GM23248 (cell line): ENCODE data around the gene CNN2. TPM values are rescaled to one million over a fixed set of nuclear protein-coding genes. Genes with fewer than 3 reads are reported as not detected.

Experiments used
- DNase-seq: peaks from one replicate; pipeline ENCODE4 v3.0.0-alpha.2; 2015
- H2AFZ ChIP-seq: fragments of 200-600 bp; sonication (generic); 2 replicates; pipeline ENCODE4 v1.6.1; 2016; ENCODE audit warnings: antibody characterized with exemption
- H3F3A ChIP-seq: fragments of 200-600 bp; sonication (generic); 2 replicates; pipeline ENCODE4 v1.6.1; 2016; ENCODE audit warnings: mild to moderate bottlenecking, antibody characterized with exemption, mixed run types; ENCODE audit not compliant: insufficient read depth
- H3K27ac ChIP-seq: fragments of 200-600 bp; sonication (generic); 2 replicates; pipeline ENCODE4 v1.5.1; 2016; ENCODE audit warnings: mild to moderate bottlenecking
- H3K27me3 ChIP-seq: fragments of 200-600 bp; sonication (generic); replicated peaks from 2 replicates; pipeline ENCODE4 v1.6.1; 2016; ENCODE audit warnings: mild to moderate bottlenecking; ENCODE audit not compliant: insufficient read depth
- H3K36me3 ChIP-seq: fragments of 200-600 bp; sonication (generic); 2 replicates; pipeline ENCODE4 v1.6.1; 2016; ENCODE audit warnings: low read depth, mild to moderate bottlenecking
- H3K4me1 ChIP-seq: fragments of 200-600 bp; sonication (generic); 2 replicates; pipeline ENCODE4 v1.6.1; 2016; ENCODE audit warnings: mild to moderate bottlenecking; ENCODE audit not compliant: insufficient read depth
- H3K4me2 ChIP-seq: fragments of 200-600 bp; sonication (generic); one replicate; pipeline ENCODE4 v1.6.1; 2016; ENCODE audit warnings: mild to moderate bottlenecking; ENCODE audit not compliant: unreplicated experiment
- H3K4me3 ChIP-seq: fragments of 200-600 bp; sonication (generic); 2 replicates; pipeline ENCODE4 v1.5.1; 2016; ENCODE audit warnings: mild to moderate bottlenecking
- H3K79me2 ChIP-seq: fragments of 200-600 bp; sonication (generic); 2 replicates; pipeline ENCODE4 v1.6.1; 2016; ENCODE audit warnings: mild to moderate bottlenecking; ENCODE audit not compliant: insufficient read depth
- H3K9ac ChIP-seq: fragments of 200-600 bp; sonication (generic); 2 replicates; pipeline ENCODE4 v1.6.1; 2016; ENCODE audit warnings: mild to moderate bottlenecking
- H3K9me2 ChIP-seq: fragments of 200-600 bp; sonication (generic); 2 replicates; pipeline ENCODE4 v1.6.1; 2016; ENCODE audit warnings: mixed run types, mild to moderate bottlenecking, moderate library complexity; ENCODE audit not compliant: insufficient read depth
- H3K9me3 ChIP-seq: fragments of 200-600 bp; sonication (generic); one replicate; pipeline ENCODE4 v1.6.1; 2017; ENCODE audit warnings: low read depth
- H4K20me1 ChIP-seq: fragments of 200-600 bp; sonication (generic); 2 replicates; pipeline ENCODE4 v1.6.0; 2016; ENCODE audit not compliant: insufficient read depth
- EZH2 ChIP-seq: fragments of 200-600 bp; sonication (generic); IDR thresholded peaks from 2 replicates; pipeline ENCODE4 v1.6.1; 2018; ENCODE audit warnings: antibody characterized with exemption, mild to moderate bottlenecking; ENCODE audit not compliant: insufficient read depth, poor library complexity, severe bottlenecking
- EZH2phosphoT487 ChIP-seq: fragments of 200-600 bp; sonication (generic); IDR thresholded peaks from 2 replicates; pipeline ENCODE4 v1.6.1; 2018; ENCODE audit warnings: antibody characterized with exemption, moderate library complexity, mild to moderate bottlenecking, low read depth; ENCODE audit not compliant: insufficient read depth
- WGBS, 2 experiments: methylation state at CpG; one replicate each; pipeline ENCODE4 v1.1.6; 2015 to 2017; ENCODE audit warnings: low lambda C conversion rate in 2 of 2, low coverage in 1 of 2; ENCODE audit errors: missing lambda C conversion rate in 2 of 2; 5-methylcytosine and 5-hydroxymethylcytosine counted together
- in situ Hi-C: fragments of 300-500 bp; cut with MboI; formaldehyde crosslinking; loops from 2 replicates; pipeline ENCODE4 v1.15.0; 2020
- polyA plus RNA-seq: library from polyadenylated mRNA; unstranded; fragments of >200 nt; fragmentation: Nextera tagmentation; extraction: Ambion mirVana; gene quantifications from 2 replicates; pipeline ENCODE4 v1.2.1, GENCODE V29; 2016
- total RNA-seq: library from RNA; depleted of rRNA; stranded (reverse); fragments of >200 nt; shearing (Covaris generic); gene quantifications from 2 replicates; pipeline ENCODE4 v1.2.3, GENCODE V29; 2014

CNN2 gene
- total and polyA plus RNA-seq, 2 experiments from 2014 or later = 244 to 400 TPM

DNA sequence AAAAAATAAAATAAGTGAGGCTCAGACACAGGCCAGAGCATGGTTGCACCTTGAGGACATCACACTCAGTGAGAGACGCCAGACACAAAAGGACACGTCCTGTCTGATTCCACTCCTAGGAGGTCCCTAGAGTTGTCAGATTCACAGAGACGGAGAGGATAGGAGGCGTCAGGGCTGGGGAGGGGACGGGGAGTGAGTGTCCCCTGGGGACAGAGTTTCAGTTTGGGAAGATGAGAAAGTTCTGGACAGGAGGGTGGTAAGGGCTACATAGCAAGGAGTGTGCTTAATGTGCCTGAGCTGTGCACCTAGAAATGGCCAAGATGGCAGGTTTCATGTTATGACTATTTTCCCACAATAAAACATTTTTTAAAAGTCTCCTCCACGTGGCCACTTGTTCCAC is 28.3 kb upstream of the CNN2 start:
- Histone ChIP-seq H3K79me2 (no peaks in the 10 kb centered on the region), H3F3A (no peaks in the 10 kb centered on the region), H3K4me1 (no peaks in the 10 kb centered on the region), H3K9ac (no peak overlapping the region), H3K27me3 (peaks cover 27% of the 10 kb centered on the region), H3K4me3 (no peak overlapping the region), H2AFZ (no peak overlapping the region), H4K20me1 (no peaks in the 10 kb centered on the region), H3K27ac (no peak overlapping the region), H3K4me2 (no peak overlapping the region), H3K36me3 (no peaks in the 10 kb centered on the region), H3K9me2 (no peaks in the 10 kb centered on the region), H3K9me3 (no peaks in the 10 kb centered on the region)
- TF ChIP-seq EZH2phosphoT487 = no peak
- TF ChIP-seq EZH2 = no peak
- WGBS, 2 experiments = 2 to 7% methylated on average over 6 of the region's 6 CpGs
- in situ Hi-C loops = no loop called here
- no peak for DNase-seq

DNA sequence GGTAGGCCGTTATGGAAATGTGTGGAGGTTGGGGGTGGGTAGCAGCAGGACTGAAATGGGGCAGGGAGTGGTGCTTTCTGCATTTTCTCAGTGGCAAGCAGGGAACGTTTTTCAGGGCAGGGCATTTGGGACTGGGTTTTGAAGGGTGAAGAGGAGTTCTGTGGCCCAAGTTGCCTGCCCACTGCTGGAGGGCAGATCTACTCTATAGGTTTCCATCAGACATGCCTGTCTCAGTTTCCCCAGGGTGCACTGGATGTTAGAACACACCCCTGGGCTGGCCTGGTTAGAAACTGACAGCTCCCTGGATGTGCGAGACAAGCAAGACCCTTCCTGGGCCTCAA is 27.1 kb upstream of the CNN2 start:
- Histone ChIP-seq H4K20me1 (no peaks in the 10 kb centered on the region), H2AFZ (no peak overlapping the region), H3K4me2 (no peak overlapping the region), H3K27me3 (peaks cover 27% of the 10 kb centered on the region), H3K9ac (no peak overlapping the region), H3F3A (no peaks in the 10 kb centered on the region), H3K27ac (no peak overlapping the region), H3K9me3 (no peaks in the 10 kb centered on the region), H3K4me1 (no peaks in the 10 kb centered on the region), H3K36me3 (no peaks in the 10 kb centered on the region), H3K4me3 (no peak overlapping the region), H3K79me2 (no peaks in the 10 kb centered on the region), H3K9me2 (no peaks in the 10 kb centered on the region)
- in situ Hi-C loops = no loop called here
- WGBS, 2 experiments = 30 to 36% methylated on average over 3 of the region's 3 CpGs
- DNase-seq = no peak
- no peak for TF ChIP-seq EZH2
- no peak for TF ChIP-seq EZH2phosphoT487

DNA sequence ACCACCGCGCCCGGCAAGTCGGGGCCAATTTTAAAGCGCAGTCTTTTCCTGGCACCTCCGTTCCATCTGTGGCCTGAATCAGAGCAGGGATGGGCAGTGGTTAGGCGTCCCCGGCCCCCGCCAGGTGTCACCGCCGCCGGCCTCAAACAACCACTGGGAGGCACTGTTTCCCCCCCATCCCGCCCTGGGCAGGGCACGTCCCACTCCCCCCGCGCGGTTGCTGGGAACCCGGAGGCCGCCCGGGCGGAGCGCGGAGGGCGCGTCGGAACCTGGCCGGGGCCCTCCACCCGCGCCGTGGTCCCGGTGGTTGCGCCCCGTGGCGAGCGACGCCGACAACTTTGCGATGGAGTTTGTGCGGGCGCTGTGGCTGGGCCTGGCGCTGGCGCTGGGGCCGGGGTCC is 26.3 kb upstream of the CNN2 start, which contains the start of gene GRIN3B:
Gene GRIN3B (plus strand): TSS at position 325 of the 400 bp plus-strand sequence. CDS start 19 bp downstream, at position 344.
- TF ChIP-seq EZH2 = no peak
- 0 out of 2 replicates have a peak, but pooled peaks have one; percentile 36 for TF ChIP-seq EZH2phosphoT487
- Histone ChIP-seq H3K4me1 (no peaks in the 10 kb centered on the region), H3K4me2 (peak within 1 kb of the TSS; percentile 28), H3K27ac (no peak within 1 kb of the TSS), H3K9ac (no peak within 1 kb of the TSS), H3K27me3 (peaks cover 27% of the 10 kb centered on the region), H3K9me2 (no peaks in the 10 kb centered on the region), H3F3A (no peaks in the 10 kb centered on the region), H3K79me2 (no peaks in the 10 kb centered on the region), H3K9me3 (no peaks in the 10 kb centered on the region), H3K36me3 (no peaks in the 10 kb centered on the region), H4K20me1 (no peaks in the 10 kb centered on the region), H3K4me3 (peak within 1 kb of the TSS; percentile 49), H2AFZ (no peak within 1 kb of the TSS)
- in situ Hi-C loops = no loop called here
- DNase-seq = peak; percentile 77
- WGBS, 2 experiments = 1 to 5% methylated on average over 26 to 36 of the region's 43 CpGs

DNA sequence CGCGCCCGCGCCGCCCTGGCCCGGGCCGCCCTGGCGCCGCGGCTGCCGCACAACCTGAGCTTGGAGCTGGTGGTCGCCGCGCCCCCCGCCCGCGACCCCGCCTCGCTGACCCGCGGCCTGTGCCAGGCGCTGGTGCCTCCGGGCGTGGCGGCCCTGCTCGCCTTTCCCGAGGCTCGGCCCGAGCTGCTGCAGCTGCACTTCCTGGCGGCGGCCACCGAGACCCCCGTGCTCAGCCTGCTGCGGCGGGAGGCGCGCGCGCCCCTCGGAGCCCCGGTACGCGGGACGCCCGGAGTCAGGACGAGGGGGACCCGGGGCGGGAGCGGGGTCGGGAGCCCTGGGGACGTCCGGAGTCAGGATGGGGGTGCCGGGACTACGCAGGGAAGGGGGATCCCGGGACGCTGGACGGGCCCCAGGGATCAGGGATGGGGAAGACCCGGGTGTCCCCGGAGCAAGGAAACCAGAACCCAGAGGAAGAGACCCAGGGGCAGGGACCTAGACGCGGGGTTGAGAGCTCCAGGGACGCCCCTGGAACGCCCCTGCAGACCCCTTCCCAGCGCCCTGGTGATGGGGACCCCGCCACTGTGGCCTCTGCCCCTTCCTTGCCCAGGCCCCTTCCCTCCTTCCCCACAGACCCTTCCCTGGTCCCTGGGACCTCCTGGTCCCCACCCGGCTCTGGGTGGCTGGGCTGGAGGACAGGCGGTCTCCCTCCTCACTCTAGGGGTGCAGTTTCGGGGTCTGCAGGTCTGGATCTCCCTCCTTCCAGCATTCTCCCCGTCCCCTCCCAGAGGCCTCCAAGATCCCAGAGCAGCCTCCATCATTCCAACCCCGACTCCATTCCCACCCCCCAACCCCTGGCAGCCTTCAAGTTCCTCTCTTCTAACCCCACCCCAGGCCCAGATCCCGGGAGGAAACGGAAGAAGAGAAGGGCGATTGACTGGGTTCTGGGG is 25.5 kb upstream of the CNN2 start:
- Histone ChIP-seq H3K27me3 (peaks cover 24% of the 10 kb centered on the region), H3K4me2 (no peak overlapping the region), H4K20me1 (no peaks in the 10 kb centered on the region), H3K9ac (no peak overlapping the region), H3K27ac (no peak overlapping the region), H3F3A (no peaks in the 10 kb centered on the region), H3K9me2 (no peaks in the 10 kb centered on the region), H3K4me3 (no peak overlapping the region), H3K79me2 (no peaks in the 10 kb centered on the region), H3K9me3 (no peaks in the 10 kb centered on the region), H2AFZ (no peak overlapping the region), H3K4me1 (no peaks in the 10 kb centered on the region), H3K36me3 (no peaks in the 10 kb centered on the region)
- in situ Hi-C loops = no loop called here
- WGBS, 2 experiments = 5 to 8% methylated on average over 23 to 57 of the region's 73 CpGs
- DNase-seq = no peak
- TF ChIP-seq EZH2 = peak; percentile 28
- TF ChIP-seq EZH2phosphoT487 = no peak
